Thoracic aorta (tissue), 2 donors: ENCODE results near the gene GARIN5A. TPM values are rescaled to one million over a fixed set of nuclear protein-coding genes. Genes with fewer than 3 reads are reported as not detected.

Experiments
- ATAC-seq: fragments of 150-250 bp; one replicate; pipeline ENCODE4 v1.8.0; 2017; ENCODE audit warnings: low read depth; ENCODE audit not compliant: insufficient number of reproducible peaks, low FRiP score
- DNase-seq: peaks from one replicate; pipeline ENCODE4 v3.0.0-alpha.2; 2020; ENCODE audit warnings: low spot score
- H3K27ac ChIP-seq, 2 donors: fragments of 200-600 bp; sonication (generic); 1 replicate in 1 of 2; 2 replicates in 1 of 2; pipeline ENCODE4 v1.5.1; 2016; ENCODE audit warnings: mild to moderate bottlenecking in 2 of 2, moderate library complexity in 2 of 2
- H3K27me3 ChIP-seq: fragments of 200-600 bp; sonication (generic); replicated peaks from 2 replicates; pipeline ENCODE4 v1.6.0; 2016; ENCODE audit warnings: mild to moderate bottlenecking; ENCODE audit not compliant: insufficient read depth
- H3K36me3 ChIP-seq: fragments of 200-600 bp; sonication (generic); one replicate; pipeline ENCODE4 v1.5.1; 2016
- H3K4me1 ChIP-seq, 2 donors: fragments of 200-600 bp; sonication (generic); 1 replicate in 1 of 2; 2 replicates in 1 of 2; pipeline versions ENCODE4 v1.5.1 to v1.6.0; 2016; ENCODE audit warnings: low read depth in 2 of 2, mild to moderate bottlenecking in 1 of 2; ENCODE audit not compliant: control insufficient read depth in 1 of 2
- H3K4me3 ChIP-seq: fragments of 200-600 bp; sonication (generic); 2 replicates; pipeline ENCODE4 v1.5.1; 2016; ENCODE audit warnings: mild to moderate bottlenecking
- H3K9me3 ChIP-seq: fragments of 200-600 bp; sonication (generic); 2 replicates; pipeline ENCODE4 v1.5.1; 2016
- CTCF ChIP-seq: fragments of 200-600 bp; sonication (generic); IDR thresholded peaks from one replicate; pipeline ENCODE4 v1.5.1; 2019; ENCODE audit warnings: antibody characterized with exemption
- total RNA-seq, 2 donors: library from RNA; depleted of rRNA; stranded (reverse); fragments of >200 nt; gene quantifications; one replicate each; pipeline versions ENCODE4 v1.1.0 to v1.2.3, GENCODE V29; 2016

Gene GARIN5A
- total RNA-seq: under 1 TPM in 1 of 2 donors, not detected in 1; 0.56 TPM

GRCh38 chr19:50476224-50476906, at the start of gene GARIN5A, which contains the start of gene EMC10:
Gene GARIN5A (minus strand): TSS chr19:50476848. CDS start chr19:50476388, 460 bp downstream.
Gene EMC10 (plus strand): TSS chr19:50476507. CDS start chr19:50476545, 38 bp downstream.
- H3K9me3 ChIP-seq: no peaks in the 10 kb centered on the region
- TF ChIP-seq CTCF: no peak
- peaks cover 8 to 17% of the 10 kb centered on the region in 2 donors for H3K4me1 ChIP-seq
- H3K27me3 ChIP-seq: no peaks in the 10 kb centered on the region
- H3K36me3 ChIP-seq: peaks cover 23% of the 10 kb centered on the region
- ATAC-seq (peak; percentile 81), DNase-seq (peak; percentile 53)
- peak within 1 kb of the TSS; percentile 97 for H3K4me3 ChIP-seq
- no peak within 1 kb of the TSS for H3K27ac ChIP-seq

- Histone ChIP-seq H3K4me1 (no peaks in the 10 kb centered on the region), H3K27me3 (no peaks in the 10 kb centered on the region), H3K4me3 (no peak overlapping the region), H3K27ac (no peak overlapping the region), H3K9me3 (no peaks in the 10 kb centered on the region), H3K36me3 (no peaks in the 10 kb centered on the region)
- DNase-seq (no peak), ATAC-seq (no peak)
- TF ChIP-seq CTCF: no peak
Observed at GRCh38 chr19:50522881-50523280, 46.2 kb upstream of the GARIN5A start.

DNA sequence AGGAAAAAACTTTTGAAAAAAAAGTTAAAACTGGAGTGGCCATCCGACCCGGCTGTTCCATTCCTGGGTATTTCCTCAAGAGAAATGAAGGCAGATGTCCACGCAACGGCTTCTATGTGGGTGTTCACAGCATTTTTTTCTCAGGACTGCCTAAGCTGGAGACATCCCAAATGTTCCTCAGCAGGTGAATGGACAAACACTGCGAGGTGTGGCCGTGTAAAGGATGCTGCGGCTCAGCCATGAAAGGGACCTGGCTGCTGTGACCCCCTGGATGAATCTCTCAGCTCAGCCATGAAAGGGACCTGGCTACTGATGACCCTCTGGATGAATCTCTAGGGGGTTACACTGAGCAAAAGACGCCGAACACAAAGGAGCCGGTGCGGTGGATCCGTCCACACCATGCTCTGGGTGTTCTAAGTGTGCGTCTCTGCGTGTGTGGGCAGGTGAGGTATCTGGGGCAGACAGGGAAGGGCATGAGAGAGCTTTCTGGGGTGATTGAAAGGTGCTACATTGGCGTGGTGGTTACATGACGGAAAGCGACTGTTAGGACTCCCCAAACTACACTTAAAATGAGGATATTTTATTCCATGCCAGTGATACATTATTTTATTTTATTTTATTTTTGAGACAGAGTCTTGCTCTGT, 44.3 kb upstream of the GARIN5A start:
- Histone ChIP-seq H3K9me3 (no peaks in the 10 kb centered on the region), H3K27me3 (no peaks in the 10 kb centered on the region), H3K4me1 (no peaks in the 10 kb centered on the region), H3K27ac (no peak overlapping the region), H3K4me3 (no peak overlapping the region), H3K36me3 (no peaks in the 10 kb centered on the region)
- no peak for TF ChIP-seq CTCF
- no peak for ATAC-seq
- DNase-seq: no peak

GRCh38 chr19:50519006-50519575, 42.4 kb upstream of the GARIN5A start:
- Histone ChIP-seq H3K9me3 (no peaks in the 10 kb centered on the region), H3K4me1 (no peaks in the 10 kb centered on the region)
- DNase-seq: no peak

More at GRCh38 chr19:50519006-50519575, 42.4 kb upstream of the GARIN5A start:
- Histone ChIP-seq H3K27me3 (no peaks in the 10 kb centered on the region), H3K27ac (no peak overlapping the region), H3K36me3 (no peaks in the 10 kb centered on the region), H3K4me3 (no peak overlapping the region)
- no peak for ATAC-seq
- no peak for TF ChIP-seq CTCF
